Upper lobe of right lung (tissue), 1 donor: ENCODE measurements around the gene PPL. TPM values are rescaled to one million over a fixed set of nuclear protein-coding genes. Genes with fewer than 3 reads are reported as not detected.

Source experiments
- ATAC-seq: fragments of 200-7000 bp; cut with Tn5 transposase; one replicate; pipeline ENCODE4 v1.9.1; 2020; ENCODE audit warnings: mild to moderate bottlenecking, moderate library complexity
- DNase-seq: peaks from one replicate; pipeline ENCODE4 v3.0.0-alpha.2; 2020
- H3K27ac ChIP-seq: fragments of 200-600 bp; one replicate; pipeline ENCODE4 v1.8.0; 2022
- H3K27me3 ChIP-seq: fragments of 200-600 bp; one replicate; pipeline ENCODE4 v1.8.0; 2022; ENCODE audit warnings: mild to moderate bottlenecking
- H3K36me3 ChIP-seq: fragments of 200-600 bp; one replicate; pipeline ENCODE4 v1.8.0; 2022
- H3K4me1 ChIP-seq: fragments of 200-600 bp; one replicate; pipeline ENCODE4 v1.8.0; 2022
- H3K4me3 ChIP-seq: fragments of 200-600 bp; one replicate; pipeline ENCODE4 v1.8.0; 2022; ENCODE audit warnings: mild to moderate bottlenecking
- H3K9me3 ChIP-seq: fragments of 200-600 bp; one replicate; pipeline ENCODE4 v1.8.0; 2022
- CTCF ChIP-seq: fragments of 200-600 bp; IDR thresholded peaks from one replicate; pipeline ENCODE4 v1.8.0; 2022; ENCODE audit warnings: antibody characterized with exemption
- intact Hi-C: fragments of 100-400 bp; cut with DNase I; formaldehyde crosslinking; loops from one replicate; pipeline ENCODE4 v1.11.0; 2022
- total RNA-seq: library from RNA; stranded (reverse); fragmentation: NEBNext Ultra II Directional; extraction: Animal tissue kit (Norgen Biotek cat#: 25700); gene quantifications from one replicate; pipeline ENCODE4 v1.2.1, GENCODE V29; 2021
- donor health status: DM: no; HTN: yes; CAD: no; lungs with severe emphysema.

The PPL gene
- total RNA-seq, 1 donor from 2014 or later: 78.1 TPM

DNA sequence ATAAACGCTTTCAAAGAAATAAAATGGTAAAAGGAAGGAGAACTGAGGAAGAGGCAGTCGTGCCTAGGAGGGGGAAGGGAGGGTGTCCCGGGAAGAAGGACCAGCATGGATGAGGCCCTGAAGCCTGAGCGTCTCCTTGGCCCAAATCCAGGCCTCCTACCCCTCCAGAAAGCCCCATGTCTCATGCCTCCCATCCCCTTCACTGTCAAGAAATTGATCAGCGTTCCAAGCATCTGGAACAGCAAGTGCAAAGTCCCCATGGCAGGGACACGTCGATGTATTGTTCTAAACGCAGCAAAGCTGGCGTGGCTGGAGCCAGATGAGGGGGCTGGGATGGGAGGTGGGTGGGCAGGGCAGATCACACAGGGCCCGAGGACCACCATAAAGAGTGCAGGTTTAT lies 43.7 kb upstream of the PPL start:
- no peak for TF ChIP-seq CTCF

DNA sequence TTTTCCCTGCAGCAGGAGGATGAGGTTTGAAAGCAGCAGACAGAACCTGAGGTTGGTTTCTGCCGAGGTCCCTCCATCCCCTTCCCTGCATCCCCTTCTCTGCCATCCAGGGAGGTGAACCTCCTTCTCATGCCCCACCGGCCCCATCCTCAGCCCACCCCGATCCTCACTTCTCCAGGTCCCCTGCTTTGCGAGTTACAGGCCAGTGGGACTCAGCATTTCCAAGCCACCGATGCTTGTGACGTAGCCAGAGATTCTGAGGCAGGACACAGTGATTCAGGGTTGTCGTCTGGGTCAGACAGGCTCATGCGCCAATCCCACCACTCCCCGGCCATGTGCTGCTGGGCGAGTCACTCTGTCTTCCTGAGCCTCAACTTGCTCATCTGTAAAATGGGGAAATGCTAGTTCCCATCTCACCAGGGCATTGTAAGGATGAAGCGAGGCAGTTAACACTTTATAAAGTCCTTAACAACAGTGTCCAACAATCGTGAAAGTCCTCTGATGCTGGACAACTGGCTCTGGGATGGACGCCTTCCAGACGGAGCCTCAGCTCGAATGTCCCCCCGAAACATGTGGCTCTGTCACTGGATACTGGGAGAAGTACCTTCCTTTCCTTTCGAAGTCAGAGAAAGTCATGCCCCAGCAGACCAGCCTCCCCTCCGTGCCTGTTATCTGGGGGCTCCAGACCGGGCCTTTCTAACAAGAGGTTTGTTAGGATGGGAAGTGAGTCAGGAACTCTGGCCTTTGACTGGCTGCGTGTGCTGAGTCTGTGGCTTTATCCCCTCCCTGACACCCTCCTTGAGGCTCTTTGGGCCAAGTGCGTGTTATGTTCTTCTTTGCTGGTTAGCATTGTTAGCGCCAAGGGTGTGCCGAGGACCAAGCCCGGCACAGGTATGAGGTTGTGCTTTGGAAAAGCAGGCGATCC lies 43.0 kb upstream of the PPL start:
- DNase-seq (no peak), ATAC-seq (no peak)
- TF ChIP-seq CTCF: no peak
- intact Hi-C loops: no loop called here
- H3K27me3 ChIP-seq: no peaks in the 10 kb centered on the region
- H3K27ac ChIP-seq: no peak overlapping the region
- no peak overlapping the region for H3K4me3 ChIP-seq
- no peaks in the 10 kb centered on the region for H3K9me3 ChIP-seq
- no peaks in the 10 kb centered on the region for H3K4me1 ChIP-seq
- H3K36me3 ChIP-seq: no peaks in the 10 kb centered on the region

More for the DNA sequence above, 43.7 kb upstream of the PPL start:
- ATAC-seq: no peak
- no peaks in the 10 kb centered on the region for H3K9me3 ChIP-seq
- H3K4me1 ChIP-seq: no peaks in the 10 kb centered on the region
- intact Hi-C loops: no loop called here
- H3K4me3 ChIP-seq: no peak overlapping the region
- H3K27me3 ChIP-seq: no peaks in the 10 kb centered on the region
- no peak for DNase-seq
- no peak overlapping the region for H3K27ac ChIP-seq
- H3K36me3 ChIP-seq: no peaks in the 10 kb centered on the region

DNA sequence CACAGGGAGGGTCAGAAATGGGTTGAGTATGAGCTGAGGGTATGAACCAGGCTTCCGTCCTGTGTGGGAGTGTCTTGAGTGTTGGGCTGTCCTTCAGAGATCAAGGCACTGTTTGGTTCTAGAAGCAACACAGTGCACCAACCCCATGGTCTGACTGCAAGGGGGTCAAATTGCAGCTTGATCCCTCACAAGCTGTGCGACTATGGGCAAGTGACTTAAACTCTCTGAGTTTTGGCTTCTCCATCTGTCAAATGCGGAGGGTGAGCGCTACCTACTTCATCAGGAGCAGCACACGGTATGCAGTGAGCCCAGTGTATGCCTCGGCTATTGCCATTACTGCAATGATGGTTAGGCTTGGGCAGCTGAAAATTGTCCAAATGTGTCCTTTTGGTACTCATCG lies 42.2 kb upstream of the PPL start:
- ATAC-seq (no peak), DNase-seq (no peak)
- H3K4me1 ChIP-seq: no peaks in the 10 kb centered on the region
- no peak overlapping the region for H3K27ac ChIP-seq
- TF ChIP-seq CTCF: no peak
- no peaks in the 10 kb centered on the region for H3K36me3 ChIP-seq
- no peaks in the 10 kb centered on the region for H3K9me3 ChIP-seq
- H3K27me3 ChIP-seq: no peaks in the 10 kb centered on the region
- H3K4me3 ChIP-seq: no peak overlapping the region
- intact Hi-C loops: no loop called here

GRCh38 chr16:4976611-4977145 lies 39.7 kb upstream of the PPL start:
- H3K4me1 ChIP-seq: no peaks in the 10 kb centered on the region
- no peak overlapping the region for H3K27ac ChIP-seq
- H3K9me3 ChIP-seq: no peaks in the 10 kb centered on the region
- no peak for ATAC-seq
- peaks cover under 1% of the 10 kb centered on the region for H3K27me3 ChIP-seq
- no peaks in the 10 kb centered on the region for H3K36me3 ChIP-seq
- no peak overlapping the region for H3K4me3 ChIP-seq
- TF ChIP-seq CTCF: no peak
- intact Hi-C loops: no loop called here
- peak; percentile 38 for DNase-seq

GRCh38 chr16:4976079-4976478 lies 39.1 kb upstream of the PPL start:
- DNase-seq (no peak), ATAC-seq (peak; percentile 55)
- intact Hi-C loops: no loop called here
- no peaks in the 10 kb centered on the region for H3K36me3 ChIP-seq
- H3K27ac ChIP-seq: no peak overlapping the region
- no peaks in the 10 kb centered on the region for H3K4me1 ChIP-seq
- no peak overlapping the region for H3K4me3 ChIP-seq
- H3K27me3 ChIP-seq: peaks cover 6% of the 10 kb centered on the region
- H3K9me3 ChIP-seq: no peaks in the 10 kb centered on the region
- TF ChIP-seq CTCF: no peak
